Measurements from ENCODE around the gene RSBN1.
"Not testable (repeated sequence)": the region's sequence is repeated elsewhere in the genome, so short reads cannot be mapped to it uniquely, and the experiment has no call there.

RSBN1 gene

DNA sequence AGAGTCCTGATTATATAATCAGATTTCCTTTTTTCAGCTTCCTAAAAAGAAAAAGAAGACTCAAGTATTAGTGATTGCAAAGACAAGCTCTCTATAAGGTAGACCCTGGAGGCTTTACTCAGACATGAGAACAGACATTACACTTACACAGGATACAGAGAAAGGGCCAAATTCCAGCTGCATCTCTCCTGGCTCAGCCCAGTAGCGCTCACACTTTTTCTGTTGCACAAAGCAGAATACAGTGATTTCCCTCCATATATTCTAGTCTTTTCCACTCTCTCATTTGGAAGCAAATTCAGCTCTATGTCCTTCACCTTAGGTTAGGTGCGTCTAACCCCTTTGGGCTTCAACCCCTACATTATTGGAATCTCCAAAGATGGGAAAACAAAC, 44.1 kb upstream of the RSBN1 start:
- H3K4me3 ChIP-seq (ENCODE audit: low read depth, low read length): no peak overlapping the region
- TF ChIP-seq, protein P1, sequence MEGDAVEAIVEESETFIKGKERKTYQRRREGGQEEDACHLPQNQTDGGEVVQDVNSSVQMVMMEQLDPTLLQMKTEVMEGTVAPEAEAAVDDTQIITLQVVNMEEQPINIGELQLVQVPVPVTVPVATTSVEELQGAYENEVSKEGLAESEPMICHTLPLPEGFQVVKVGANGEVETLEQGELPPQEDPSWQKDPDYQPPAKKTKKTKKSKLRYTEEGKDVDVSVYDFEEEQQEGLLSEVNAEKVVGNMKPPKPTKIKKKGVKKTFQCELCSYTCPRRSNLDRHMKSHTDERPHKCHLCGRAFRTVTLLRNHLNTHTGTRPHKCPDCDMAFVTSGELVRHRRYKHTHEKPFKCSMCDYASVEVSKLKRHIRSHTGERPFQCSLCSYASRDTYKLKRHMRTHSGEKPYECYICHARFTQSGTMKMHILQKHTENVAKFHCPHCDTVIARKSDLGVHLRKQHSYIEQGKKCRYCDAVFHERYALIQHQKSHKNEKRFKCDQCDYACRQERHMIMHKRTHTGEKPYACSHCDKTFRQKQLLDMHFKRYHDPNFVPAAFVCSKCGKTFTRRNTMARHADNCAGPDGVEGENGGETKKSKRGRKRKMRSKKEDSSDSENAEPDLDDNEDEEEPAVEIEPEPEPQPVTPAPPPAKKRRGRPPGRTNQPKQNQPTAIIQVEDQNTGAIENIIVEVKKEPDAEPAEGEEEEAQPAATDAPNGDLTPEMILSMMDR (IDR thresholded peaks at IDR 0.05; ENCODE audit: low read depth, low read length): no peak

DNA sequence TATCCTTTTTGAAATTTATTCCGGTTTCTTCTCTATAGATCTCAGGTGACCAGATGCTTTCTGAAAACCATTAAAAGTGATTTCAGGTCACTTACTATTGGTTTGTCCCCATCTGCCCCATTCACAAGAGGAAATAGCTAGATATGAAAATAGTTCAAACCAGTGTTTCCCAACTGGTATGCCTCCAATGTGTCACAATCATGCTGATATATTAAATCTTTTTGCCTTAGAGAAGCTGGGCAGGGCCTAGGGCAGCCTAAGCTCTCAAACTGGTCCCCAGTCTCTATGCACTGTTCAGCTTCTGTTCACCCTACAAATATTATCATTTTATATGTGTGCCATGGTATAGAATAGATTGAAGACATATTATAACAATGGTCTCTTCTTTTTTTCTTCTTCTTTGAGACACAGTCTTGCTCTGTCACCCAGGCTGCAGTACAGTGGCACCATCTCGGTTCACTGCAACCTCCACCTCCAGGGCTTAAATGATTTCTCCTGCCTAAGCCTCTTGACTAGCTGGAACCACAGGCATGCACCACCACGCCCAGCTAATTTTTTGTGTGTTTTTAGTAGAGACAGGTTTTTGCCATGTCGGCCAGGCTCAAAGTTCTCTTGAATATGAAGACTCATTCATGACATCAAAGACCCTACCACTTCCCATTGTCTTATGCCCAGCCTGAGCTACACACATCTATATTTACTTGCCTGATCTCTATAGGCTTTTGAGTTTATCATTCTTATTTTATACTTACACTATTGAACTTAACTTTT, 43.5 kb upstream of the RSBN1 start:
- TF ChIP-seq, protein P1 (IDR thresholded peaks at IDR 0.05; ENCODE audit: low read depth, low read length): no peak

DNA sequence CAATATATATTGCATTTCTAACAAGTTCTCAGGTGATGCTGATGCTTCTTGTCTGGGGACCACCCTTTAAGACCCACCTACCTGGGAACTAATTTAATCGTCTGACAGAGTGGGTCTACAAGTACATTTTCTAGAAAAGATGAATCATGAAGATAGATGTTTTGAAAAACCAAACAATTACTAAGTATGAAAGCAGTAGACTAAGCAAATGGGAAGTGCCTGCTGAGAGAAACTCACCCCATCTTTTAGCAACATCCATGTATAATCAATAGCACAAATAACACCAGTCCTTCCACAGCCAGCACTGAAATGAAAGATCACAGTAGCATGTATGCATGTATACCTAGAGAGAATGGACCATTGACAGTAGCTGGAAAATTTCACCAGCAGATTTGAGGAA, 42.0 kb upstream of the RSBN1 start:
- TF ChIP-seq, protein P1 (IDR thresholded peaks at IDR 0.05; ENCODE audit: low read depth, low read length): no peak
- H3K4me3 ChIP-seq (ENCODE audit: low read depth, low read length): no peak overlapping the region

More for the DNA sequence above, 43.5 kb upstream of the RSBN1 start:
- no peak overlapping the region for H3K4me3 ChIP-seq (ENCODE audit: low read depth, low read length)

DNA sequence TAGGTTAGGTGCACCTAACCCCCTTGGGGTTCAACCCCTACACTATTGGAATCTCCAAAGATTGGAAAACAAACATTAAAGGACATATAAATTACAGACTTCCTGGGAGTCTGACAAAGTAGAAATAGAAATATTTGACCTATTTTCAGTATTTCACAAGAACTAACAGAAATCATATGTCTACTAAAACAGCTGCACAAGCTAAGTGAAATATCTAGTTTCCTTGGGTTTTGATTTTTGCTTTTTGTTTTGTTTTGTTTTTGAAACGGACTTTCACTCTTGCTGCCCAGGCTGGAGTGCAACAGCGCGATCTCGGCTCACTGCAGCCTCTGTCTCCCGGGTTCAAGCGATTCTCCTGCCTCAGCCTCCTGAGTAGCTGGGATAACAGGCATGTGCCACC, 40.4 kb upstream of the RSBN1 start:
- H3K4me3 ChIP-seq (ENCODE audit: low read depth, low read length): not testable (repeated sequence)

DNA sequence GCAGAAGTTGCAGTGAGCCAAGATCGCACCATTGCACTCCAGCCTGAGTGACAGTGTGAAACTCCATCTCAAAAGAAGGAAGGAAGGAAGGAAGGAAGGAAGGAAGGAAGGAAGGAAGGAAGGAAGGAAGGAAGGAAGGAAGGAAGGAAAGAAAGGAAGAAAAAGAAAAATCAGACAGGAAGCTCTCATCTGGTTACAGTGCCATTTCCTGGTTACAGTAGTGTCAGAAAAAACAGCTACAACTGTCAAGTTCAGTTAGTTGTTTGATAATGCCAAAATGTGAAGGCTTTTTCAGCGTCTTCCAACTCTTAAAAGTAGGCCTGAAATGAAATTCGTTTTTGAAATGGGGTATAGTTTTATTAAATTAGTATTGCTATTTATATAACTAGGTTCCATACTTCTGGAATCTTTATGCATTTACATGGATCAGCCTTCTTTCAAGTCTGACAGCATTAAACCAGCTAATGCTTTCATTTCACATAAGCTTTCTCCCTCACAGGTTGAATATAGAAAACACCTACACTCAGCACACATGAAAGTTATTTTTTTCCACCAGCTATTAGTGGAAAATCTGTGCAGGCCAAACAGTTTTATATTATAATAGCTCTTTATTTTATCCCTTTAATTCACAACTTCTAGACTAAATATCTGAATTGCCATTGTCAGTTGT, 38.0 kb upstream of the RSBN1 start:
- TF ChIP-seq, protein P1 (IDR thresholded peaks at IDR 0.05; ENCODE audit: low read depth, low read length): no peak
- no peak overlapping the region for H3K4me3 ChIP-seq (ENCODE audit: low read depth, low read length)

DNA sequence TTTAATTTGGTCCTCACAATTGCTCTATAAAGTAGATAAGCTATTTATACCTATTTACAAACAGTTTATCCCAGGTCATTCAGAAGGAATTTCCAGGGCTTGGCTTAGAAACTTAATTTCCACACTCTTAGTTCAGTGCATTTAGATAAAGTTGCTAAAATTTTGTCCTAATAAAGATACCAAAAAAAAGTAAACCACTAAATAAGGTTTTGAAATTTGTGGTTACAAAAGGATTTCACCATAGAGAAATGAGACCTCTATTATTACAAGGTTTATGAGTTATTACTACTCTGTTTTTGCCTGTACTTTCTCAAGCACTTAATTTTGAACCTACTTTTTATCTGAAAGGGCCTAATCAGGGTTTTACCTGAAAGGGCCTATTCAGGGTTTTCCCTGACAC, 36.8 kb upstream of the RSBN1 start:
- TF ChIP-seq, protein P1 (IDR thresholded peaks at IDR 0.05; ENCODE audit: low read depth, low read length): no peak
- H3K4me3 ChIP-seq (ENCODE audit: low read depth, low read length): no peak overlapping the region

DNA sequence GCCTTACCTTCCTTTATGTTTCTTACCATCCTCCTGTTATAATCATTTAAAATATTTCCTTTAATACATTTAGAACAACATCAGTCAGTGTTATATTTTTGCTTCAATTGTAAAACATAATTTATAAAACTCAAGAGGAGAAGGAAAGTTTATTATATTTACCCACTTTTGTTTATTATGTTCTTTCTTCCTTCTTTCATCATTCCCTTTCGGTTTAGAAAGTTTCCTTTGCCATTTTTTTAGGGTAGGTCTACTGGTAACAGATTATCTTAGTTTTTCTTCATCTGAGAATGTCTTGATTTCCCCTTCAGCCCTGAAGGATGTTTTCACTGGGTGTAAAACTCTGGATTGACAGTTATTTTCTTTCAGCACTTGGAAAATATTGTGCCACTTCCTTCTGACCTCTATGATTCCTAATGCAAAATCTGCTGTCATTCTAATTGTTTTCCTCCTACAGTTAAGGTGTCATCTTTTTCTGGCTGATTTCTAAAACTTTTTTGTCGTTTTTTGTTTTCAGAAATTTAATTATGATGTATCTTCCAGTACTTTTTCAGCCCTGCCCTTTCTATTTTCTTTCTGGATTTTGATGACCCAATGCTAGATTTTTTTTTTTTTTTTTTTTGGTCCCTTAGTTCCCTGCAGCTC, 34.2 kb upstream of the RSBN1 start:
- H3K4me3 ChIP-seq (ENCODE audit: low read depth, low read length): no peak overlapping the region
- TF ChIP-seq, protein P1 (IDR thresholded peaks at IDR 0.05; ENCODE audit: low read depth, low read length): no peak
